Eye (tissue), 1 donor: ENCODE results near the gene FANCD2.
"Not testable (repeated sequence)": the region's sequence is repeated elsewhere in the genome, so short reads cannot be mapped to it uniquely, and the experiment has no call there.

Source experiments
- DNase-seq: peaks from one replicate; pipeline ENCODE4 v3.0.0-alpha.2; 2015

The FANCD2 gene

DNA sequence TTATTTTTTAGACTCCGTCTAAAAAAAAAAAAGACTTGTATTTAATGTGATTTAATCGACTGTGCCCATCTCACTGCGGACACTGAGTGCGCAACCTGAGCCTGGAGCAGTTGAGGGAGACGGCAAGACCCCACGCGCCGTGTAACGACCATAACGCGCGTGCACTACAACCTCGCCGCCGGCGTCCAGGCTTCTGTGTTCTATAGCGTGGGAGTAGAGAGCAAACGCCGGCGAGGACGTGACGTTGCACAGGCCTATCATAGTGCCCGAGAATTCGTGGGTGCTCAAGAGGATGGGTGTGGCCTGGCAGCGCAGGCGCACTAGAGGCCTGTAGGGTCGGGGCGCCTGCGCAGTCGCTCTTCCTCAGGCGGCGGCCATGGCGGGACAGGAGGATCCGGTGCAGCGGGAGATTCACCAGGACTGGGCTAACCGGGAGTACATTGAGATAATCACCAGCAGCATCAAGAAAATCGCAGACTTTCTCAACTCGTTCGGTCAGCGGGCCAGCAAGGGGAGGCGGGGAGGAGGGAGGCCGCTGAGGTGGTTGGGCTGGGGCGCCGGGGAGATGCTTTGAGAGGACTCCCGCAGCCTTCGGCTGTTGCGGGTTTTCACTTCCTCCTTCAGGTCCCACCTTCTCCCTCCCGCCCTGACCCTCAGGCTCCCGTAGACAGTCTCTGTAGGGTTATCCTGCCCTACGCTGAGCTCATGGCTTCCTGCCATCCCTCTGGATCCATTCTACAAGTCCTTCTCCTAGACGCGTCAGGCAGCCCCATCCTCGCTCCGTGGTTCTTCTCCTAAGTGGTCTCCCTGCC is 89.3 kb downstream of the FANCD2 start, which contains the start of gene BRK1:
TSS of gene BRK1 (plus strand) at position 350 of the 812 bp plus-strand sequence. CDS start at position 377, 27 bp downstream.
- DNase-seq, result peak; percentile 97

DNA sequence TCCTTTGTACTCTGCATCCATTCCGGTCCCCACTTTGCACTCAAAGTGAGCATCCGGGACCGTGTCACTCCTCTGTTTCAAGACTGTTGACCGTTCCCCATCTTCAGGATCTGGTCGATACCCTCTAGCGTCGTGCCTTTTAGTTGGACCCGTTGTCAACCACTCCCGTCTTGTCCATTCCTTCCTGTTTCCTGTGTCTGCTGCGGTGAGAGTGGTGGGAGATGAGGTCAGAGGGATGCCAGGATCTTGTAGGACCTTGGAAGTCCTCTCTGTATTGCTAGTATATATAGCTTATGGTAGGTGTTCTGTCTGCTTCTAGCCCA is 89.9 kb downstream of the FANCD2 start:
- no peak for DNase-seq

DNA sequence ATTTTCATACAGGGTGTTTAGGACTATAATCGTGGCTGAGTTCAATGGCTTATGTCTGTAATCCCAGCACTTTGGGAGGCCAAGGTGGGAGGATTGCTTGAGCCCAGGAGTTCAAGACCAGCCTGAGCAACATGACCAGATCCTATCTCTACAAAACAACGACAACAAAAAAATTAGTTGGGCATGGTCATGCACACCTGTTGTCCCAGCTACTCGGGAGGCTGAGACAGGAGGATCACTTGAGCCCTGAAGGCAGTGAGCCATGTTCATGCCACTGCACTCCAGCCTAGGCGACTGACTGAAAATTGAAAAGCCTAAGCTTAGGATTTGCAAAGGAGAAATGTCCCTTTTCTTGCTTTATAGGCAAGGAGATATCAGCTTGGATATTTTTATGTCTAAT is 90.7 kb downstream of the FANCD2 start:
- no peak for DNase-seq

DNA sequence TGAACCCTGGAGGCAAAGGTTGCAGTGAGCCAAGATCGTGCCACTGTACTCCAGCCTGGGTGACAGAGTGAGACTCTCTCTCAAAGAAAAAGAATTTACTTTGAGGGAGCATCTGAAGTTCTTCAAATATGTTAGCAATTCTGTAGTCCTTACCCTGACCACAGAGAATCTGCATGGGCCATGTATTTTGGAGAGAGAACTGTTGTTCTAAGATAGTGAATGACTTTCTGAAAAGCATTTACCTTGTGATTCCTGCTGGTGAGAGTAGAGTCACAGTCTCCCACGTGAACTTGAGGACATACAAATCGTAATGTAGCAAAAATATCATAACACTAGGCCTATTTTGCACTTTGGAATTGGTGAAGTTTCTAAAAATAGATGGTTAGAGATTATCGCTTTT is 93.1 kb downstream of the FANCD2 start:
- no peak for DNase-seq

DNA sequence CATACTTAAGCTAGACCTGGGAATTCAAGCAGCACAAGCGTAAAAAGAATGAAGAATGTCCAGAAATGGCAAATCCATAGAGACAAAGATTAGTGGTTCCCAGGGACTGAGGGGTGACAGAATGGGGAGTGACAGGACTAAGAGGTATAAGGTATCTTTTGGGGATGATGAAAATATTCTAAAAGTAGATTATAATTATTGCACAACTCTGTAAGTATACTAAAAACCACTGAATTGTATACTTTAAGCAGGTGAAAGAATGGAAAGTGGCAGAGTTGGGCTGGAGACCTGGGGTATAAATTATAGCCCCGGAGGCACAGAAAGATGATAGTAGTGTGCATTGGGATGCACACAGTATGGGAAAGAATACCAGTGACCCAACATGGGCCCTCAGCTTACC is 94.8 kb downstream of the FANCD2 start:
- DNase-seq, result no peak

DNA sequence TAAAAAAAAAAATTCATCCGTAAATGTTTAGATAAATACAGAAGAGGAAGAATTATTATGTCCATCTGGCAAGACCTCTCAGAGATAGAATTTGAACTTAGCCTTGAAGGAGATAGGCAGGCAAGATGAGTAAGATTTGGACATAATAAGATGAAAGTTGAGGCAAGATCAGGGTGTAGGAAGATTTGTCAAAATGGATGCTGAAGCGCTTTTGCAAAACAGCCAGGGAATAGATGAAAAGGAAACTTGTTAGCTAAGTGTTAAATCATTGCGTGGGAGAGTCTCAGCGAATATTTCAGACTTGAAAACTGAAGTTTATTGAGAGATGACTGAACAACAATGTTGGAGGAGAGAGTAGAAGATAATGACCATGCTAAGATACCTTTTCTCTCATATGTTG is 96.5 kb downstream of the FANCD2 start:
- no peak for DNase-seq

DNA sequence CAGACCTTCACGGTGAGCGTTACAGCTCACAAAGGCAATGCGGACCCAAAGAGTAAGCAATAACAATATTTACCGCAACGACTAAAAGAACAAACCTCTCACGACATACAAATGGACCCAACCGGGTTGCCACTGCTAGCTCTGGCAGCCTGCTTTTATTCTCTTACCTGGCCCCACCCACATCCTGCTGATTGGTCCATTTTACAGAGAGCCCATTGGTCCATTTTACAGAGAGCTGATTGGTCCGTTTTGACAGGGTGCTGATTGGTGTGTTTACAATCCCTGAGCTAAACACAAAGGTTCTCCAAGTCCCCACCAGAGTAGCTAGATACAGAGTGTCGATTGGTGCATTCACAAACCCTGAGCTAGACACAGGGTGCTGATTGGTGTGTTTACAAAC is 109.6 kb downstream of the FANCD2 start:
- not testable (repeated sequence) for DNase-seq

DNA sequence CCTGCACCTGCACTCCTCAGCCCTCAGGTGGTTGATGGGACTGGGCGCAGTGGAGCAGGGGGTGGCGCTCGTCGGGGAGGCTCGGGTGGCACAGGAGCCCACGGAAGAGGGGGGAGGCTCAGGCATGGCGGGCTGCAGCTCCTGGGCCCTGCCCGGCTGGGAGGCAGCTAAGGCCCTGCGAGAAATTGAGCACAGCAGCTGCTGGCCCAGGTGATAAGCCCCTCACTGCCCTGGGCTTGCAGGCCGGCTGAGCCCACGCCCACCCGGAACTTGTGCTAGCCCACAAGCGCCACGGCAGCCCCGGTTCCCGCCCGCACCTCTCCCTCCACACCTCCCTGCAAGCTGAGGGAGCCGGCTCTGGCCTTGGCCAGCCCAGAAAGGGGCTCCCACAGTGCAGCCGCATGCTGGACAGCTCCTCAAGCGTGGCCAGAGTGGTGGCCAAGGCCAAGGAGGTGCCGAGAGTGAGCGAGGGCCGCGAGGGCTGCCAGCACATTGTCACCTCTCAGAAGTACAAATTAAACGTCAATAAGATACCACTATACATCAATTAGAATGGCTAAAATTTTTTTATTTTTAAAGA is 110.3 kb downstream of the FANCD2 start:
- no peak for DNase-seq

DNA sequence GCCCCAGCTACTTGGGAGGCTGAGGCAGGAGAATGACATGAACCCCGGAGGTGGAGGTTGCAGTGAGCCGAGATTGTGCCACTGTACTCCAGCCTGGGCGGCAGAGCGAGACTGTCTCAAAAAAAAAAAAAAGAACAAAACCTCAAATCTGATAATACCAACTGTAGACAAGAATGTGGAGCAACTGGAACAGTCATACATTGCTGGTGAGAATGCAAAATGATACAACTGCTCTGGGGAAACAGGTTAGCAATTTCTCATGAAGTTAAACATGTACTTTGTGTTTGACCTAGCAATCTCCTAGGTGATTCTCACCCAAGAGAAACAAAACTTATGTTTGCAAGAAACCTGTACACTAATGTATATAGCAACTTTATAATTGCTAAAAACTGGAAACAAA is 110.9 kb downstream of the FANCD2 start:
- no peak for DNase-seq

DNA sequence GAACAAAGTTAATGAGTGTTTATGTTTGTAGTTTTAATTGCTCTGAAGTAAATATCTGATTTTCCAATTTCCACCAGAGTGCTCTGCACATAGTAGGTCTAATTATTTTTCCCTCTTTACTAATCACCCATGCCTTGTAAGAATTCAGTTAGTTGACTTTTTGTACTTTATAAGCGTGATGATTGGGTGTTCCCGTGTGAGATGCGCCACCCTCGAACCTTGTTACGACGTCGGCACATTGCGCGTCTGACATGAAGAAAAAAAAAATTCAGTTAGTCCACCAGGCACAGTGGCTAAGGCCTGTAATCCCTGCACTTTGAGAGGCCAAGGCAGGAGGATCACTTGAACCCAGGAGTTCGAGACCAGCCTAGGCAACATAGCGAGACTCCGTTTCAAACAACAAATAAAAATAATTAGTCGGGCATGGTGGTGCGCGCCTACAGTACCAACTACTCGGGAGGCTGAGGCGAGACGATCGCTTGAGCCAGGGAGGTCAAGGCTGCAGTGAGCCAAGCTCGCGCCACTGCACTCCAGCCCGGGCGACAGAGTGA is 114.8 kb downstream of the FANCD2 start:
- no peak for DNase-seq

DNA sequence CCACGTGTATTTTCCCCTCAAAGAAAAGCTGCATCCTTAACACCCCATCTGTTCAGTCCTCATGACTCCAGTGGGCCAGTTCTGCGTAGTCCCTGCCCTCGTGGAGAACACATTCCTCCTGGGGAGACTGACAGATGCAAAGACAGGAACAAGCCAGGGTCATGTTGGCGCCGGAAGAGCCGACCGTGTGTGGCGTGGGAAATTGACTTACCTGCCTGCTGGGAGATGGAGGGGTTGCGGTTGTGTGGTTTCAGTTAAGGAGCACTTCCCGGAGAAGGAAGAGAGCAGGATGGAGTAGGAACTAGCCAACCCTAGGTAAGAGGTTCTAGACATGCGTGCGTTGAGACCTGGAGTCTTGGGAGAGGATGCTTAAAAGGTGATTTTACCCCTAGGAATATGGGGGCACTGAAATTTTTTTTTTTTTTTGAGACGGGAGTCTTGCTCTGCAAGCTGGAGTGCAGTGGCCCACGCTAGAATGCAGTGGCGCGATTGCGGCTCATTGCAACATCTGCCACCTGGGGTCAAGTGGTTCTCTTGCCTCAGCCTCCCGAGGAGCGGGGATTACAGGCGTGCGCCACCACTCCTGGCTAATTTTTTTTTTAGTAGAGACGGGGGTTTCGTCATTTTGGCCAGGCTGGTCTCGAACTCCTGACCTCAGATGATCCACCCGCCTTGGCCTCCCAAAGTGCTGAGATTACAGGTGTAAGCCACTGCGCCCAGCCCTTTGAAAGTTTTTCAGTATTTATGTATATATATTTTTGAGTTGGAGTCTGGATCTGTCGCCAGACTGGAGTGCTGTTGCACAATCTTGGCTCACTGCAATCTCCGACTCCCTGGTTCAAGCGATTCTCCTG is 116.7 kb downstream of the FANCD2 start:
- no peak for DNase-seq

DNA sequence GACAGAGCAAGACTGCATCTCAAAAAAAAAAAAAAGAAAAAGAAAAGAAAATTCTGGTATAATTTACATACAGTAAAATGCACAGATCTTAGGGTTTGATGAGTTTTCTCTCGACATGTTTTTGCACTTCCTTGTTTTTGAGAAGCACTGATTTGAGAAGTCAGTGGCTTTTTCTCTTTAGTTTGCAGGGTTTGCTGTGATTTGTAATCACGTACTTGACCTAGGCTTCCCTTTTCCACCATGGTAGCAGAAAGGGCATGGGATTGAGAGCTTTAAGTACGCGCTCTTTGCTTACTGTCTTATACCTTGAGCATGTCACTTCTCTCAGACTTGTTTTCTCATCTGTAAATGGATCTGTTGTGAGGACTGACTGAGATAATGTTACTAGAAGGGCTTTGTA is 119.4 kb downstream of the FANCD2 start:
- DNase-seq, result no peak

DNA sequence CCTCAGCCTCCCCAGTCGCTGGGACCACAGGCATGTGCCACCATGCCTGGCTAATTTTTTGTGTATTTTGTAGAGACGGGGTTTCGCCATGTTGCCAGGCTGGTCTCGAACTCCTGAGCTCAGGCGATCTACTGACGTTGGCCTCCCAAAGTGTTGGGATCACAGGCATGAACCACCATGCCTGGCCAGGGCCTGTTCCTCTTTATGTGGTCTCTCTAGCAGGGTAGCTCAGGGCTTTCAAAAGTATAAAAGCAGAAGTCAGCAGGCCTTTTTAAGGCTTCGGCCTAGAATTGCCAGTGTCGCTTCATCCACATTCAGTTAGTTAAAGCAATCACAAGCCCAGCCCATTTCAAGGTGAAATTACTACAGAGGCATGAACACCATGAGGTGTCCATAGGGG is 123.0 kb downstream of the FANCD2 start:
- DNase-seq, result no peak

DNA sequence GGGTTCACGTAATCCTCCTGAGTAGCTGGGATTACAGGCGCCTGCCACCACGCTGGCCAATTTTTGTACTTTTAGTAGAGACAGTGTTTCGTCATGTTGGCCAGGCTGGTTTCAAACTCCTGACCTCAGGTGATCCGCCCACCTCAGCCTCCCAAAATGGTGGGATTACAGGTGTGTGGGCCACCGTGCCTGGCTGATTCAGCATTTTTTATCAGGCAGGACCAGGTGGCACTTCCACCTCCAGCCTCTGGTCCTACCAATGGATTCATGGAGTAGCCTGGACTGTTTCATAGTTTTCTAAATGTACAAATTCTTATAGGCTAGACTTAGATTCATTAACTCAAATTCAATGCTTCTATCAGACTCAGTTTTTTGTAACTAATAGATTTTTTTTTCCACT is 124.8 kb downstream of the FANCD2 start:
- DNase-seq, result no peak
